ENCODE results near the gene EXO1. TPM values are rescaled to one million over a fixed set of nuclear protein-coding genes. Genes with fewer than 3 reads are reported as not detected.

The EXO1 gene
- total RNA-seq, 4 donors from 2014 or later: 0.46 to 1.5 (median 1.4) TPM; not detected in 1

DNA sequence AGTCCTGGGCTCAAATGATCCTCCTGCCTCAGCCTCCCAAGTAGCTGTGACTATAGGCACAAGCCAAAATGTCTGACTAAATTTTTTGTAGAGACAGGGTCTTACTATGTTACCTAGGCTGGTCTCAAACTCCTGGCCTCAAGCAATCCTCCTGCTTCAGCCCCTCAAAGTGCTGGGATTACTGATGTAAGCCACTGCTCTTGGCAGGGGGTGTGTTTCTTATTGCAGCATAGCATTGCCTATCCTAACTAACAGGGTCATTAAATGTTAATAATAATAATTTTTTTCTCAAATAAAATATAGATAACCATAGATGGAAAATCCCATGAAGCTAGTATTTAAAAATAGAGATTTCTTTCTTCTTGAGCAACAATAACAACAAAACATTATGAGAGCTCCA is 52.4 kb downstream of the EXO1 start:
- Histone ChIP-seq H3K27me3 (no peaks in the 10 kb centered on the region), H3K27ac (replicated peaks in 1 of 4) (no peak overlapping the region), H3K4me3 (no peak overlapping the region), H3K4me1 (no peaks in the 10 kb centered on the region), H3K36me3 (no peaks in the 10 kb centered on the region), H3K9me3 (no peaks in the 10 kb centered on the region)
- TF ChIP-seq POLR2AphosphoS5 (IDR thresholded peaks at IDR 0.05) (no peak), EP300 (IDR thresholded peaks at IDR 0.05) (no peak), POLR2A (IDR thresholded peaks at IDR 0.05; ENCODE audit: low read depth) (no peak), CTCF (IDR thresholded peaks at IDR 0.05) (no peak)
- intact Hi-C loops (cut with DNase I): no loop called here
- peak; percentile 8 for DNase-seq (ENCODE audit: extremely low spot score)

DNA sequence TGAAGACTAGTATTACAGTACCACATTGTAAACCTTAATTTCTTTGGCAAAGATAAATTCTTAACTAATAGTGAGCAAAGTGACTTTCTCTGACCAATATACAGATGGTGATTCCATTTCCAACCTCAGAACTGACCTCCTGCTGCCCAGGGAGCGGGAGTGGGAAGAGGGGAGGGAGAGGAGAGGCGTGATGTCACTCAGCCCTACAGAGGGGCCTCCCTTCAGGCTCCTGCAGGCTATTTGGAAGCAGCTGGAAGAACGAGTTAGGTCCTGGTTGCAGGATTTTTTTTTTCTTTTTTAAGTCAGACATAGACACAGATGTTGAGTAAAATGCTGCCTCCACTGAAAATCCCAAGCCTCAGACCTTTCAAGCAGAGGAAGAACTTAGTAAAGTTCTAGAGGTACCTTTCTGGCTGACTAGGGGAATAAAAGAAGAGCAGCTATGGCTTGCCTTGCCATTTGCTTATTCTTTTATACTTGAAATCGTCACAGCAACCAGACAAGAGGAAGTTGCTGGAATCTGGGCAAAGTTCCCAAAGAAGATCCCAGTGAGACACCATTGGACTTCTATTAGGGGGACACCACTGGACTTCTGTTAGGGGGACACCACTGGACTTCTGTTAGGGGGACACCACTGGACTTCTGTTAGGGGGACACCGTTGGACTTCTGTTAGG is 54.5 kb downstream of the EXO1 start:
- 64% methylated on average over 5 of the region's 5 CpGs for WGBS
- no peak overlapping the region for H3K4me3 ChIP-seq
- DNase-seq (ENCODE audit: extremely low spot score): peak; percentile 75
- H3K36me3 ChIP-seq: no peaks in the 10 kb centered on the region
- H3K4me1 ChIP-seq: no peaks in the 10 kb centered on the region
- no peaks in the 10 kb centered on the region for H3K27me3 ChIP-seq
- intact Hi-C loops (cut with DNase I): no loop called here
- H3K9me3 ChIP-seq: no peaks in the 10 kb centered on the region
- TF ChIP-seq POLR2A (IDR thresholded peaks at IDR 0.05; ENCODE audit: low read depth) (no peak), EP300 (IDR thresholded peaks at IDR 0.05) (no peak), POLR2AphosphoS5 (IDR thresholded peaks at IDR 0.05) (no peak), CTCF (IDR thresholded peaks at IDR 0.05) (no peak)
- no peak overlapping the region for H3K27ac ChIP-seq (replicated peaks in 1 of 4)

DNA sequence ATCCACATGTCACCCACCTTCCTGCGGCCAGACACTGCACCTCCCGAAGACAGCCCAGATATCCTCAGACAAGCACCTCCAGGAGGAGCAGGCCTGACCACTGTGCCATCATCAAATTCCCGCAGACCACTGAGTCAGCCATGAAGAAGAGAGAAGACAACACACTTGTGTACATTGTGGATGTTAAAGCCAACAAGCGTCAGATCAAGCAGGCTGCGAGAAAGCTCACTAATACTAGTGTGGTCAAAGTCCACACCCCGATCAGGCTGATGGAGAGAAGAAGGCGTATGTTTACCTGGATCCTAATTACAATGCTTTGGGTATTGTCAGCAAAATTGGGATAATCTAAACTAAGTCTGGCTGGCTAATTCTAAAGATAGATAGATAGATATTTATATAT is 68.2 kb downstream of the EXO1 start:
- DNase-seq (ENCODE audit: extremely low spot score): no peak
- Histone ChIP-seq H3K4me1 (no peaks in the 10 kb centered on the region), H3K9me3 (no peaks in the 10 kb centered on the region), H3K4me3 (no peak overlapping the region), H3K27me3 (no peaks in the 10 kb centered on the region), H3K27ac (replicated peaks in 1 of 4) (no peak overlapping the region), H3K36me3 (no peaks in the 10 kb centered on the region)
- intact Hi-C loops (cut with DNase I): no loop called here
- TF ChIP-seq POLR2A (IDR thresholded peaks at IDR 0.05; ENCODE audit: low read depth) (no peak), CTCF (IDR thresholded peaks at IDR 0.05) (no peak), EP300 (IDR thresholded peaks at IDR 0.05) (no peak), POLR2AphosphoS5 (IDR thresholded peaks at IDR 0.05) (no peak)
- WGBS: 95% methylated on average over 7 of the region's 7 CpGs

DNA sequence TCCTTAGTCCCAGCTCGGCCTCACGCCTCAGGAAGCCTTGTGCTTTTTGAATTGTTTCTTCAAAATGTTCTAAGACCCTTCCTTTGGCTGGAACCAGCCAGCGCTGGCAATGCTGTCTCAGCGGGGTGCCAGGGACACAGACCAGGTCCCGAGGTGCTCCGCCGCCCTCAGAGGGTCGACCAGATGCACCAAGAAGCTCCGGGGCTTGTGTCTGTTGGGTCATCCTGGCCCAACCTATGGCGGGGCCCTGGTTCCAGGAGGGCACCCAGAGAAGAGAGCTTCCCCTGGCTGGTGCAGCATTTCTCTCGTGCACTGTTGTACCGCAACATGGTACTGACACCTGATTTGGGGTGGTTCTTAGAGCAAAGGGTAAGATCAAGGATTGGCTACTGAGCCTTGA is 69.5 kb downstream of the EXO1 start:
- Histone ChIP-seq H3K4me3 (no peak overlapping the region), H3K27me3 (no peaks in the 10 kb centered on the region), H3K9me3 (no peaks in the 10 kb centered on the region), H3K4me1 (no peaks in the 10 kb centered on the region), H3K27ac (replicated peaks in 1 of 4) (no peak overlapping the region), H3K36me3 (no peaks in the 10 kb centered on the region)
- no peak for TF ChIP-seq EP300 (IDR thresholded peaks at IDR 0.05)
- intact Hi-C loops (cut with DNase I): no loop called here
- WGBS: 93% methylated on average over 10 of the region's 12 CpGs
- no peak for DNase-seq (ENCODE audit: extremely low spot score)

GRCh38 chr1:241918879-241919278 is 70.9 kb downstream of the EXO1 start:
- no peaks in the 10 kb centered on the region for H3K36me3 ChIP-seq
- no peaks in the 10 kb centered on the region for H3K27me3 ChIP-seq
- TF ChIP-seq POLR2AphosphoS5 (IDR thresholded peaks at IDR 0.05) (no peak), CTCF (IDR thresholded peaks at IDR 0.05) (no peak), EP300 (IDR thresholded peaks at IDR 0.05) (no peak), POLR2A (IDR thresholded peaks at IDR 0.05; ENCODE audit: low read depth) (no peak)
- H3K4me1 ChIP-seq: no peaks in the 10 kb centered on the region
- H3K4me3 ChIP-seq: no peak overlapping the region
- no peaks in the 10 kb centered on the region for H3K9me3 ChIP-seq
- intact Hi-C loops (cut with DNase I): no loop called here
- no peak overlapping the region for H3K27ac ChIP-seq (replicated peaks in 1 of 4)
- DNase-seq (ENCODE audit: extremely low spot score): no peak
- WGBS: 61% methylated on average over 5 of the region's 5 CpGs

All from esophagus muscularis mucosa (tissue), 4 donors.